ENCODE data around the gene CD164L2. TPM values are rescaled to one million over a fixed set of nuclear protein-coding genes. Genes with fewer than 3 reads are reported as not detected.

CD164L2 gene
- polyA plus RNA-seq, 4 donors, result 0.14 to 0.42 (median 0.23) TPM

DNA sequence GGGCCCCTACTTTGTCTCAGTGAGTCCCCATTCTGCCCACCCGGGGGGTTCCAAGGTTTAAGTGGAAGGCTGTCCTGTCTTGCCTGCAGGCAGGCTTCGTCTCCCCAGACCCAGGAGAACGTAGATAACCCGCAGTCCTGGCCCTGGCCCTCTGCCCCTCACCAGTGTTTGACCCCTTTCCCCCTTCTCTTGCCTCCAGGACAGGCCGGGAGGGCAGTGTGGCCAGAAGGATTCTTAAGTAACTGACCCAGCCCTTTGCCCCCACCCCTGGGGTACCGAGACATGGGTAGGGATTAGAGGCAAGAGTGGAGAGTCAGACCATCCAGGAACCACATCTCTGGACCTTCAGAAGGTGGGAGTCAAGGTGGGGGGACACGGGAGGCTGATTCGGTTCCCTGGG lies 52.3 kb downstream of the CD164L2 start:
- DNase-seq (ENCODE audit: low read depth in 4 of 4, low spot score in 3 of 4), result no peak

Other genes with a start within 250 kb of the CD164L2 start
- 10 to 100 TPM; 23.4 to 32.1 (median 25.0) TPM for gene SLC9A1, start 228.2 kb downstream of the CD164L2 start, polyA plus RNA-seq (ENCODE audit: insufficient read length in 4 of 4)
- gene WDTC1, start 148.7 kb downstream of the CD164L2 start, polyA plus RNA-seq (ENCODE audit: insufficient read length in 4 of 4), result 10 to 100 TPM; 40.8 to 51.9 (median 44.9) TPM
- 10 to 100 TPM; 40.5 to 46.0 (median 42.5) TPM for gene TMEM222, start 61.2 kb downstream of the CD164L2 start, polyA plus RNA-seq (ENCODE audit: insufficient read length in 4 of 4)
- 10 to 100 TPM in 2 of 4 donors, 1 to 10 TPM in 2; 8.2 to 16.0 (median 10.5) TPM for gene SYTL1, start 41.3 kb downstream of the CD164L2 start, polyA plus RNA-seq (ENCODE audit: insufficient read length in 4 of 4)
- gene MAP3K6, start 16.4 kb downstream of the CD164L2 start, polyA plus RNA-seq (ENCODE audit: insufficient read length in 4 of 4), result 10 to 100 TPM in 1 of 4 donors, 1 to 10 TPM in 3; 6.8 to 10.1 (median 9.6) TPM
- 1 to 10 TPM; 1.6 to 3.1 (median 2.2) TPM for gene FCN3, start 8.5 kb downstream of the CD164L2 start, polyA plus RNA-seq (ENCODE audit: insufficient read length in 4 of 4)
- 1 to 10 TPM in 2 of 4 donors, under 1 TPM in 2; 0.91 to 1.0 (median 1.0) TPM for gene GPR3, start 9.3 kb upstream of the CD164L2 start, polyA plus RNA-seq (ENCODE audit: insufficient read length in 4 of 4)
- 100 to 1,000 TPM; 121 to 141 (median 136) TPM for gene WASF2, start 106.8 kb upstream of the CD164L2 start, polyA plus RNA-seq (ENCODE audit: insufficient read length in 4 of 4)
- gene AHDC1, start 220.8 kb upstream of the CD164L2 start, polyA plus RNA-seq (ENCODE audit: insufficient read length in 4 of 4), result 10 to 100 TPM; 39.4 to 51.5 (median 46.8) TPM